ENCODE data around the gene SYNJ2. TPM values are rescaled to one million over a fixed set of nuclear protein-coding genes. Genes with fewer than 3 reads are reported as not detected.
A peak's percentile ranks its signal among the peaks of the same experiment; 100 is the strongest.
"Not testable (repeated sequence)": the region's sequence is repeated elsewhere in the genome, so short reads cannot be mapped to it uniquely, and the experiment has no call there.

The SYNJ2 gene
- 10 to 100 TPM; 19.6 to 30.4 TPM for total RNA-seq
- long read RNA-seq, donor 1, partial matches to known transcripts = 4 of 10 reads
- long read RNA-seq, donor 1, other reads (novel, unspliced or antisense) = 5 of 10 reads
- long read RNA-seq, donor 2, partial matches to known transcripts = 14 of 26 reads
- long read RNA-seq, donor 2, other reads (novel, unspliced or antisense) = 10 of 26 reads

GRCh38 chr6:157981395-157982101 is at the start of gene SYNJ2:
Gene SYNJ2 (plus strand): TSS chr6:157981863. CDS start chr6:157981962, 99 bp downstream.
- intact Hi-C loops (cut with DNase I) = loop anchor here in 1 of 2 donors (2.0 kb wide), 1 partner anchor 87 kb away; no protein-coding TSS in a partner anchor
- DNase-seq (ENCODE audit: low spot score) = peak; percentile 92

DNA sequence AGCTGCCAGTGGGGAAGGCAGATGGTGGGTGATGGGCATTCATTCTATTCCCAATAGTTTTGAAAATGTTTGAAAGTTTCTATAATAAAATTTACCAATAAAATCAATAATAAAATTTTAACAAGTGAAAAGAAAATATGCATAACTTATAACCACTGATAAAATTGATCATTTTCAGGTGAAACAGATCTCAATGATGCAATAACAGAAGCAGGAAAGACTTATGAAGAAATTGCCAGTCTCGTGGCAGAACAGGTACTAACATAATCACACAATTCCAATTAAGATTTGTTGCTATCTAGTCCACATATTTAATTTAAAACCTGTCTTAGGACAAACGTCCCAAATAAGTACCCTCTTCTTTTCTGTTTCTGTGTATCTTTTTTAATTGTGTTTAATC is 45.9 kb upstream of the SYNJ2 start:
- intact Hi-C loops (cut with DNase I) = loop anchor here in 1 of 2 donors (10.0 kb wide), 1 partner anchor 139 kb away; no protein-coding TSS in a partner anchor
- DNase-seq (ENCODE audit: low spot score) = no peak

DNA sequence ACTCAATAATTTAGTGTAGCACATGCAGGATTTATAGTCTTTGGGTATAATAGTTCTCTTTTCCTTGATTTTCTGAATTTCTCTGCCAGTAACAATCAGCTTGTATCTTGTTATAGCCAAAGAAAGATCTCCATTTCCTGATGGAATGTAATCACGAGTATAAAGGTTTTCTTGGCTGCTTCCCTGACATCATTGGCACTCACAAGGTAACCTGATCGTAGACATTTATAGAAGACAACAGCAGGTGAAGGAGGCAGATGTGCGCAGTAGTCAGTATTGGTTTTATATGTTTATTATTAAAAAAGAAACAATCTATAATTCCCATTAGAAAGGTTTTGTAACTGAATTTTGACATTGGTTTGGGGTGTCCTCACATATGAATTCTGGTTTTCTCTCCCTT is 44.3 kb upstream of the SYNJ2 start:
- intact Hi-C loops (cut with DNase I) = loop anchor here in 1 of 2 donors (10.0 kb wide), 1 partner anchor 137 kb away; no protein-coding TSS in a partner anchor
- no peak for DNase-seq (ENCODE audit: low spot score)

DNA sequence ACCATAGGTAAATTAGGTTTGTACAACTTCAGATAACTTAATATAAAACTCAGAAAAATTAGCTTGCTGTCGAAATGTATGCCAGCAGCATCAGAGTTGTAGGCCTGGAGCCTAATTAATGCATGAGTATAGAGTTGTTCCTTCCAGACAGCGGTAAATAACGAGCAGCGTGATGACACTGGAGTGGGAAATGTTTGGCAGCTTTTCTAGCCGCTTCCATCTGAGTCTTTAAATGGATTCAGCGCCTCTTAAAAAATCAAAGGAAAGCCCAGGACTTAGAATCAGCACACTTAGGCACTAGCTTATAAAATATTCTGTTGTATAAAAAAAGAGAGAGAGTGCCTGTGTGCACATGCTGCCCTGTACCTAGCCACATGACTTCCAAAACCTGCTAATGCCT is 43.7 kb upstream of the SYNJ2 start:
- DNase-seq (ENCODE audit: low spot score) = no peak
- intact Hi-C loops (cut with DNase I) = loop anchor here in 1 of 2 donors (10.0 kb wide), 1 partner anchor 137 kb away; no protein-coding TSS in a partner anchor

DNA sequence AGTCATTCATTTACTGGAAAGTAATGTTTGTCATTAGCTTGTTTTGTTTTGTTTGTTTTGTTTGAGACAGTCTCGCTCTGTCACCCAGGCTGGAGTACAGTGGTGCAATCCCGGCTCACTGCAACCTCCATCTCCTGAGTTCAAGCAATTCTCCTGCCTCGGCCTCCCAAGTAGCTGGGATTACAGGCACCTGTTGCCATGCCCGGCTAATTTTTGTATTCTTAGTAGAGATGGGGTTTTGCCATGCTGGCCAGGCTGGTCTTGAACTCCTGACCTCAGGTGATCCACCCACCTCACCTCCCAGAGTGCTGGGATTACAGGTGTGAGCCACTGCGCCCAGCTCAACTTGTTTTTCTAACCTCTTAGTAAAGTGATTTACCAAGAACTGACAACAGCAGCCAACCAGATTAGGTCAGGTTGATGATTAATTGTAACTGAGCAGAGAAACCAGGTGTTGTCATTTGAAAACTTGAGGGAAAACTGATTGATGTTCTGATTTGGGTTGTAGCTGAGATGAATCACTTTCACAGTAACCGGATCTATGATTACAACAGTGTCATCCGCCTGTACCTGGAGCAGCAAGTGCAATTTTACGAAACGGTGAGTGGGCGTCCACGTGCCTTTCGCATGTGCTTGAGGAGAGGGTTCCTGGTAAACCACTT is 41.2 kb upstream of the SYNJ2 start:
- intact Hi-C loops (cut with DNase I); DNase-seq (ENCODE audit: low spot score): not testable (repeated sequence)

- intact Hi-C loops (cut with DNase I) = no loop called here
- no peak for DNase-seq (ENCODE audit: low spot score)
Measured at GRCh38 chr6:157941101-157941863, 40.4 kb upstream of the SYNJ2 start.

GRCh38 chr6:157942351-157942750 is 39.3 kb upstream of the SYNJ2 start:
- intact Hi-C loops (cut with DNase I) = no loop called here
- DNase-seq (ENCODE audit: low spot score) = no peak

GRCh38 chr6:157943249-157943963 is 38.3 kb upstream of the SYNJ2 start:
- intact Hi-C loops (cut with DNase I) = no loop called here

DNA sequence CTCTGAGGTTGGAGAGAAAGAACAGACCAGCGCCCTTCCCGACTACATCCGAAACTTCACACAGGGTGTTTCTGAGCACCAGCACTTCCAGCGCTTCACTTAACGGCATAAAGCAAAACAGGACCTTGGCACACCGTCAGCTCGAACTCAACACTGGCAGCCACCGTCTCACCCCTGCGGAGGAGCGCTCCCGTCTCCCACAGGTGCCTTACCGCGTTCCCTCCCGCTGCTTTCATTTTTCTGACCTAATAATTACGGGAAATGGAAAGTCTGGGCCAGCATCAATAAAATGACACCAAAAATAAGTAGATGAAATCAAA is 37.7 kb upstream of the SYNJ2 start:
- DNase-seq (ENCODE audit: low spot score) = no peak
- intact Hi-C loops (cut with DNase I) = no loop called here

More at GRCh38 chr6:157943249-157943963, 38.3 kb upstream of the SYNJ2 start:
- no peak for DNase-seq (ENCODE audit: low spot score)

GRCh38 chr6:157944983-157945931 is 36.4 kb upstream of the SYNJ2 start:
- intact Hi-C loops (cut with DNase I) = no loop called here
- DNase-seq (ENCODE audit: low spot score) = no peak

DNA sequence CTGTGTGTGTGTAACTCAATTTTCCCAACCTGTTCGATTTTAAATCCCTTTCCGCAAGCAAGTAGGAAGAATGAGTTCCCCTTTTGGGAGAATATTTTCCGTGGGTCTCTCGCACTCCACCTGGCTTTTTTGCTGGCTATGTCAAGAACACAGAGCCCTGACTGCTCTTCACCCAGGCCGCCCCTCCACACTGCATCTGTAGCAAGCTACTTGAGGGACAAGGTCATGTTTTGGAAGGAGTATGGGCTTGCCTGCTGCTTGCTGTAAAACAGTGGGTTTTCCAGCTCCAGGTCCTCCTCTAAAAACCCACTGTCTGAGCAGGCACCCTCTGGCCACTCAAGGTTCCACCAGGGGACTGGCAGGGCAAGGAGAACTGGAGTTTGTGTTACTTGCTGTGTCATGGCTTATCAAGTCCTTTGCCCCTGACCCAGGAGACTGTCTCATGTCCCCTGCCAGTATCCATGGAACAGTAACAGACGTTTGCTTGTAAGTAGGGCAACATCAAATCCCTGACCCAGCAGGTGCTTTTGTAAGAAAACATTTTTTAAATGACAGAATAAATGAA is 35.5 kb upstream of the SYNJ2 start:
- intact Hi-C loops (cut with DNase I) = no loop called here
- no peak for DNase-seq (ENCODE audit: low spot score)

- intact Hi-C loops (cut with DNase I) = no loop called here
- DNase-seq (ENCODE audit: low spot score) = no peak
Measured at GRCh38 chr6:157946865-157947532, 34.7 kb upstream of the SYNJ2 start.

- intact Hi-C loops (cut with DNase I); DNase-seq (ENCODE audit: low spot score): not testable (repeated sequence)
Measured at GRCh38 chr6:157950899-157951298, 30.8 kb upstream of the SYNJ2 start.

- intact Hi-C loops (cut with DNase I) = no loop called here
- DNase-seq (ENCODE audit: low spot score) = no peak
Measured at GRCh38 chr6:157951828-157952227, 29.8 kb upstream of the SYNJ2 start.

GRCh38 chr6:157952861-157953351 is 28.8 kb upstream of the SYNJ2 start:
- intact Hi-C loops (cut with DNase I) = no loop called here

GRCh38 chr6:157953580-157954091 is 28.0 kb upstream of the SYNJ2 start:
- intact Hi-C loops (cut with DNase I) = no loop called here
- no peak for DNase-seq (ENCODE audit: low spot score)

More at GRCh38 chr6:157952861-157953351, 28.8 kb upstream of the SYNJ2 start:
- no peak for DNase-seq (ENCODE audit: low spot score)

All from posterior vena cava (tissue), 2 donors.